MV-4-11 (cell line): Measurements from ENCODE around the gene PAPPA2.

ENCODE experiments used
- DNase-seq: peaks from one replicate; lab custom pipeline; 2025; lab: John Stamatoyannopoulos, UW

Gene PAPPA2

DNA sequence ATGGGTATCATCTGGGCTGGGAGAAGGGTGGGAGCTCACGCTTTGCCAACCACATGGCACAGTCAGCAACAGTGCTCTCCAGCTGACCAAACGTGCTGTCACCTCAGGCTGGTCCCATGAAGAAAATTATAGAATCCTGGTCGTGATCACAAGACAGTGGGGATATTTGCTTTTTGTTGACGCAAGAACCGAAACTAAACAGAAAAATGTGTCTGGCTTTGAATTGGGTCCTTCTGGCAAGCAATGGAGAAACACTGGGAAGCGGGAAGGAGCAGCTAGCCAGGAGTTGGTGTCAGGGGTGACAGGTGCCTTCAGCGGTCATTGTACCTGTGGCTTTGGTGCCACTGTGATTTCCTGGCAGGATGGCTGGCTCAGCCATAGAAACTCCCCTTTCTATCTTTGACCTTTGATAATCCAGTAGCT, 304.8 kb downstream of the PAPPA2 start:
- no peak for DNase-seq

DNA sequence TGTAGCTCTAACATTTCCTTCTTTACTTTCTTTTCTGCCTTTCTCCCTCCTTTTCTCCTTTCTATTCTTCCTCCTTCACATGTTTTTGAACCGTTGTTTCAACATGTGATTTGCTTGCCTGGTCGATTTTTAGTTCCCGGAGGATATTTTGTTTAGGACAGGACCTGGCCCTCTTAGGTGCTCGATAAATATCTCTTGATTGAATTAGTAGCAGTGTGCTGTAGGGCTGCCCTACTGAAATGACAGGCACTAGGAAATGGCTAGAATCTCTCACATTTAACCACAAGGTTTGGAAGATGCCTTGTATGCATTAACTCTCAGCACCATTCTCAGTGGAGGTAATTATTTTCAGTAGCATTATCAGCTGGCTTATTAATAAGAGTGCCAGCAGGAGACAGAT, 305.6 kb downstream of the PAPPA2 start:
- no peak for DNase-seq

DNA sequence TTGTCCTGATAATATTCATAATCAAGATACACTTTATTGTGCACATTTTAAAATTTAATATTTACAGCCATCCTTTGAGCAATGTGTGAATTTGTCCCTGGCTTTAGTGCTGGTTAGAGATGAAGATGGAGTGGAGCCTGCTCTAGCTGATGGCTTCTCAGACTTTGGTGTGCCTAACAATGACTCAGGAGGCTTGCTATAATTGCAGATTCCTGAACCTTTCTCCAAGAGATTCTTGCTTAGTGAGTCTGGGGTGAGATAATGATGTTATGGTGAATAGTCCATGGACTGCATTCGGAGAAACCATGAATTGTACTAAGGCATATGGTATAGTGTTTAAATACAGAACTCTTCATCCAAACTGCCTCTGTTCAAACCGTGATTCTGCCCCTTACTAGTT, 307.1 kb downstream of the PAPPA2 start:
- DNase-seq: no peak

DNA sequence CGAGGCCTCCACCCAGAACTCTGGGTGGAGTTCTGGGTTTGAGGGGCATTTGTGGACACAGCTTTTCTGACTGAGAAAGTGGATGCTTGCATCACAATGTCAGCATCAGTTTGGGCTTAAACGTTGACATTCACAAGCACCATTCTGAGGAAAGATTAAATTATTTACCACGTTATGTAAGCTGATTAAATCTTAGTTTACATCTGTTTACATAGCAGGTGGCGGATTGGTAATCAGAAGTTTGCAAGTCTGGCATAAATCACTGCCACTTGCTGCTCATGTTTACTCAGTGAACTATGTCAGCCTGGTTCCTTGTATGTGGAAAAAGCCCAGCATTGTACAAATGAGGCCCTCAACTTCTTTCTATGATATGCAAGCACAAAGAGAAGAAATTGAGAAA, 310.1 kb downstream of the PAPPA2 start:
- no peak for DNase-seq

DNA sequence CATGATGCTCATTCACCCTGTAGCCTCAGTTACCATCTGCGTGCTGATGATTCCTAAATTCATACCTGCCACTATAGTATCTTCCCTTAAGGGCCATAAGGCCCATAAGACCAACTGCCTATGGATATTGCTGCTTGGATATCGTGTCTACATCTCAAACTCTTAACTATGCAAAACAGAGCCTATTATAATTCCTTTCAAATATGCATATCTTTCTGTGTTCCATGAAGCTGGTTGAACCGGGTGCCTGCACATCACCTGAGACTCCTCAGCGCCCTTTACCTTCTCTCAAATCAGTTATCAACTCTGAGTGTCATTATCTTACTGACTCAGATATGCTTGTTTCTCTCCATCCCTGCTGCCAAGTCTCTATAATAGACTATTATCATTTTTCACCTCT, 311.2 kb downstream of the PAPPA2 start:
- DNase-seq: no peak

DNA sequence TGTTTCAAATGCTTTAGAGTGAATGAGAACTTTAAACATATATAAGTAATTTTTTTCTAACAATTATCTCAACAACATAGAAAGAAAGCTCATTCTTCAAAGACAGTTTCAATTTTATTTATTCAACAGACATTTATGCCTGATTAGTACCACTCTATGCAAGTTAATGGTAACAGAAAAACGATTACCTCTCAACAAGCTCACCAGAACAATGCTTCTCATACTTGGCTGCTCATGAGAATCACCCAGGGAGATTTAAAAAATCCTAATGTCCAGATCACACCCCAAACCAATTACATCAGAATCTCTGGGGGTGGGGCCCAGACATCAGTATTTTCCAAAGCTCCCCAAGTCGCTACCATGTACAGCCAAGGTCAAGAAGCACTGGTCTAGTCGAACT, 312.4 kb downstream of the PAPPA2 start:
- no peak for DNase-seq

DNA sequence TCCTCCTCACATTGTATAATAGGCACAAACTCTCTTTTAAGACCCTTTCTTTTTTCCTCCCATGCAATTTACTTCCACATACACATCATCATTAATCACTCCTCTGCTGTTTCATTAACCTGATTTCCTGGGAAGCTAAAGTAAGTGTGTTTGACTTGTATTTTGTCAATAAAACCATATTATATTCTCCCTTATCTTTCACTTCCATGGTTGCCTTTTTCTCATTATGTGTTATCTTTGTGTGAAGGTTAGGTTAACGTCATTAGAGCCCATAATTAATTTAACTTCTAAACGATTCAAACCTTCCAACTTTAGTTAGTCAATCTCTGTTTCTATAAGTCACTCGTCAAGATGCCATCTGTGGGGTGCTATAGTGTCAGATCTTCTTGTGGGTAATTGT, 313.0 kb downstream of the PAPPA2 start:
- no peak for DNase-seq

DNA sequence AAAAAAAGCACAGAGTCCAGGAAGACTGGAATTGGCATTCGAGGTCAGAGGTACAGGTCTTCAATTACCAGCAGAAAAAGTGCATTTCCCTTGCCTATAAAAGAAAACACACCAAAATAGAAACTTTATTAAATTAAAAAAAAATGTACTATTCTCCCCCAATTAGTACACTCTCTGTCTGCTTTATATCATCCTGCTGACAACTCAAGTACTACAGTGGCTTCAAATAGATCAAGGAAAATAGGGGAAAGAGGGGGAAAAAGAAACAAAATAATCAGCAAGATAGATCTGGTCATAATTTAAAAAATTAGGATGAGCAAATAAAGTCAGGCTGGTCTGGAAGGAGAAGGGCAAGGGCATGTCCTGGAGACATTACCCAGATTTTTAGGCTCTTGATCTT, 315.1 kb downstream of the PAPPA2 start:
- DNase-seq: no peak

DNA sequence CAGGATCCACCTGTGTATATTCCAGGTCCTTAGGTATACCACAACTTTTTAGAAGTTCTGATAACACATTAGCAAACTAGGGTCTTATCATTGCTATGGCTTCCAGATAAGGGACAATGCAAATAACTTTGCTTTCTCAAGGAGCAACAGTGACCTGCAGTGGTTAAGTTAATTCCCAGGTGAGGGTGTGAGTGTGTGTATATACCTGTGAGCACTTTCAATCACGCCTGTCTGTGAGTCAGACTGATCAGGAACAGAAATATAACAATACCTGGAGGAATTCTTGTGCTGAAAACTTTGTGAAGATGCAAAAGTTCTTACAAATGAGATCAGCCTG, 317.0 kb downstream of the PAPPA2 start:
- no peak for DNase-seq

DNA sequence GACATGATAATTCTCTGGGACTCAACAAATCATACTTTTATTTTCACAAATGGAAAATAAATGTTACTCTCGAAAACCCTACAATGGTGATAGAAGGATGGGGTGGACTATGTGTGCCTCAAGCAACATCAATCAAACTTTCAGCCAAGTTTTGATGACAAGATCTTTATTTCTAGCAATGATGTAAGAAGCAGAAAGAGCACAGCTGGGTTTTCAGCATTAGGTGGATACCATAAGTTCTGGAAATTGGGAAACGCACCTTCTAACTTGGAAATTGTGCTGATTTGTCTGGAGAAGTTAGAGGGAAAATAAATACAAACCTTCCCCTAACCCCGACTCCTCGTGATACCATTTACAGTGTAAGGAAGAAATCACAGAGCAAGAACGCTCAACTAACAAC, 320.3 kb downstream of the PAPPA2 start:
- no peak for DNase-seq

DNA sequence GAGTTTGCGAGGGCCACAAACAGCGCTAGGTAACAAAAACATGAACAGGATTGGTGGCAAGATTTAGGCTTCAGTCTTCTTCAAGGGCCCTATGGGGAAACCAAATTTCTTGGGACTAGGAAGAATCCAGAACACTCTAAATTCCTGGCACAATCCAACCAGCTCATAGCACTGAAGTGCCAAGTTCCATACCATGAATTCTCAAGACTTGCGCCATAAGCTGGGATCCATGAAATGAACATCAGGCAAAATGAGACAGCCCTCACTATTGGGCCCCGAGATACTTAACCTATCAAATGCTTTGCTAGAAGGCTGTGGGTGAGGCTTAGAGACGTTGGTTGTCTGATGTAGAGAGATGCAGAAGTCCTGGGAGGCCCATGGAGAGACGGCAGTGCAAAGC, 322.1 kb downstream of the PAPPA2 start:
- DNase-seq: no peak

DNA sequence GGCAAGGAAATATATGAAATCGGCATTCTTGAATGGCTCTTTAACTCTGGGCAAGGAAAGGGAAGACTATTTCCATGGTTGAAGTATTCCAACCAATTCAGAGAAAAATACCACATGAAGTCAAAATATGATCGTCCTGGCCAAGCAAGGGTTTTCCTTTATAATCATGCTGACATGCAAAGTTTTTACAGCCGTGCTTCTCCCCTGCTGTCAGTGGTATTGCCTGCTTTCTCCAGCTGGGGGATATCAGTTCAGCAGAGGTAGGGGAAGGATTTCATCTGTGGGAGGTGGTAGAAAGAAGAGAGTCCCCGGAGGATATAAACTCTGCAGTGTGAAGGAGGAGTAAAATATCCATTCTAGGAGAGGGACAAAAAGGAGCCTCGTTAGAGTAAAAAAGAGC, 322.8 kb downstream of the PAPPA2 start:
- DNase-seq: no peak

DNA sequence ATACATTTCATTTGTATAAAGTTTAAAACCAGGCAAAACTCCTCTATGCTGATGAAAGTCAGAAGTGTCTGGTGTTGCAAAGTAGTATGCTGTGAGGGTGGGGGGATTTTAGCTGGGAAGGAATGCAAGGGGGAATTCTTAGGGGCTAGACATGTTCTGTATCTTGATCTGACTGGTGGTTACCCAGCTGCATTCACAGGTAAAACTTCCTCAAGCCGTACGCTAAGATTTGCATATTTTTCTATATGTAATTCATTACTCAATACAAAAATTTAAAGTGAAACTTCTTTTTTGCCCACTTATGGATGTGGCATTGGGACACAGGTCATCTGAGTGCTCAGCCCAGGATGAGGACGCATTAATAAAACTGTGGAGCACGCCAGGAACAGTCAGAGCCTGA, 323.3 kb downstream of the PAPPA2 start:
- DNase-seq: no peak

DNA sequence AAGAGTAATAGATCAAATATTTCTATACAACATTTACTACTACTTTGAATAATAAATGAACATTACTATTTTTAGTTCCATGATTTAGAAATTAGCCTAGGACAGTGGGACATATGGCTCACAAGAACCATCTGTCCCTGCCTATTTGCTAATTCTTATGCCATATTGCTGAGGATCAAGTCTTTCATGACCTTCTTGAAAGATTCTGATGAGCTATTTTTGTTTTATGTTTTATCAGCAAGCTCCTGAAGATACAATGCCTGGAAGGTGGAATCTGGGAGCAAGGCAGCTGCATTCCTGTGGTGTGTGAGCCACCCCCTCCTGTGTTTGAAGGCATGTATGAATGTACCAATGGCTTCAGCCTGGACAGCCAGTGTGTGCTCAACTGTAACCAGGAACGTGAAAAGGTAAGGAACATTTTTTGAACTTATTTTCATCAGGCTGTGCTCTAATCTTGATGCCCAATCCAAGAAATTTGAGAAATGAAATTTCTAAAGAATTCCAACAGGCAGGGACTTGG, 326.7 kb downstream of the PAPPA2 start:
- no peak for DNase-seq

DNA sequence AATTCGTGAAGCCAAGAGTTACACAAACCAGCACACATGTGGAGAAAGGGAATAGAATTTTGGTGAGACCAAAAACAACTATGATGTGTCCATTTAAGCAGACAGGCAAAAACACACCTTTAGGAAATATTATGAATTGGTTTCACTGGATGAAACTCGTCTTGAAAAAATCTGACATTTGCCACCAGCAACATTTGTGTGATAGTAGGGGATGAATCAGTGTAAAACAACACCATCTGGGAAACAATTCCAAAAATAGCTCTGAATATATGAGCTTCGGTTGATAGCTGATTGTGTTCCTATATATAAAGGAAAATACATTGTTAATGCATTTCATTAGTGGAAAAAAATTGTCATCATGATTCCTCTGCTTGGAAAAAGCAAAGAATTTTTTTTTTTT, 327.8 kb downstream of the PAPPA2 start:
- no peak for DNase-seq

DNA sequence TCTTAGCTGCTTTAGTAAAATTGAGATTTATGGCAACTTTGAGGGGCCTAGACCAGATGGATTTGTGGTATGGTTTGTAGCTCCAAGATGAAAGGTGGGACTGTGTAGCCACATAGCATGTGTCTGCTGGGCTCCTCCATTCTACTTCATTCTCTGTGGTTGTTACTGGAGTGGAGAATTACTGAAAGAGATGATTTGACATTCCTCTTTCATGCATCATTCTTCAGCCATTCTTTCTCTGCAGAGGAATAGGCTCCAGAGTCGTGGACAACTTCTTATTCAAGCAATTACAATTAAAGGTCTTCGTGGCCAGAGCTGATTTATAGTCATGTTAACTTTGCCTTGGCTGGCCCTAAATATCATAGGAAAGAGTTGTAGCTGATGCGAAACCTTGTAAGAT, 328.9 kb downstream of the PAPPA2 start:
- DNase-seq: no peak

DNA sequence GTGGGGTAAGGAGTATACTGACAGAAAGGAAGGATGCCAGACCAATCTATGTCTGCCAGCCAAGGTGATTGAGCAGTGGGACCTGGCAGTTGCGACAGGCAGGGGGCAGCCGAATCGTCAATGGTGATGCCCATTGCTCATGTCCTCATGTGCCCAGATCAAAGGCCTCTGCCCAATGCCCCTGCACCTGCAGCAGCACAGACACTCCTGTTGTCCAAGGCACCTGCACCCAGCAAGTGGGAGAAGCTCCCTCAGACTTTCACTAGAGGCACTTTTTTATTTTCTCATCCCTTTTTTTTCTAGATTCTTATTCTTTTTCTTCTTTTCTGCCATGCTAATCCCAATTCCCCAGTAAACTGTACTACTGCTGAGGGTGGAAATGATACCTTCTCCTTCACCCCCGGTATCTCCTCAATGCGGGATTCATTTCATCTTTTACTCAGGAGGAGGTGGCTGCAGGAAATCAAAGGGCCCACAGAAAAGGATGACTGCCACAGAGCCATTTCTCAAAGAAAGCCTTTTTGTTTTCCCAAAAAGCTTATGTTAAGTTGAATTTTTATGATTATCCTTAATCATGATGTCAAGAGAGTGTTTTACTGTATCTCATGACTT, 332.0 kb downstream of the PAPPA2 start:
- DNase-seq: no peak

DNA sequence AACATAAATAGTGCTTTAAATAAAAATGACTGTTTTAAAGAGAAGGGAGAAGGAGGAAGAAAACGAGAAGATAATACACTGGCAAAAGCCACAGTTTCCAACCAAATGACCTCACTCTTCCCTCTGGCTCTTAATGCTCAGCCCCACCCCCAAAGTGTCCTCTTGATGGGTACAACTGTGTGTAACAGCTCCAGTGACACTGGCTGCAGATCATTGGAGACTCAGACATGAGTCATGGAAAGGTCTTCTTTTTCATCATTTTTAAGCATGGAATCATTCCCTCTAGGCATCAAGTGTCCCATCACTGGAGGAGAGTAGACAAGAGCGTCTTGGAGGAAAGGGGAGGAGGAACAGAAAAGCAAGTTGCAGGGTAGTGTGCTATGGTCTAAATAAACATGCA, 333.0 kb downstream of the PAPPA2 start:
- no peak for DNase-seq

DNA sequence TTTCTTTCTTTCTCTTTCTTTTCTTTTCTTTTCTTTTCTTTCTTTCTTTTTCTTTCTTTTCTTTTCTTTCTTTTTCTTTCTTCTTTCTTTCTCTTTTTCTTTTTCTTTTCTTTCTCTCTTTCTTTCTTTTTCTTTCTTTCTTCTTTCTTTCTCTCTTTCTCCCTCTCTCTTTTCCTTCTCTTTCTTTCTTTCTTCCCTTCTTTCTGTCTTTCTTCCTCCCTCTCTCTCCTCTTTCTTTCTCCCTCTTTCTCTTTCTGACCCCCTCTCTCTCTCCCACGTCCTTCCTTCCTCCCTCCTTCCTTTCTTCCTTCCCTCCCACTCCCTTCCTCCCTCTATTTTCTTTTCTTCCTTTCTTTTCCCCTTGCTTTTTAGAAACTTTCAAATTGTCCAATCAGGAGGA, 333.6 kb downstream of the PAPPA2 start:
- DNase-seq: no peak

DNA sequence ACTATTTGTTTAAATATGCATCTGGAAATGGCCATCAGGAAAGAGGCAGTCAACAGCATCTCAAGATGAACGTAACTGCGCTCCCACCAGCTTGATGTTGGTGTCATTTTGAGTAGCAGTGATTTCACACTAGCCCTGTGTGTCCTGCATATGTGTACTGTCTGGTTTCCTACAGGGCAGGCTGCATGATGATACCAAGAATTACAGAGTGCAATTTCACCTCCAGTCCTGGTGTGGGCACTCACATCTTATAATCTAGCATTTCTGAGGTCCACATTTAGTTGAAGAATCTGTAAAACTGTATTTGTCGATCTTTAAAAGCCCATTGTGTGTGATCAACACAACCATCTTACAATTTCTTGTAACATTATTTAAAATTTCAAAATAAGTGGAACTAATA, 336.4 kb downstream of the PAPPA2 start:
- no peak for DNase-seq

DNA sequence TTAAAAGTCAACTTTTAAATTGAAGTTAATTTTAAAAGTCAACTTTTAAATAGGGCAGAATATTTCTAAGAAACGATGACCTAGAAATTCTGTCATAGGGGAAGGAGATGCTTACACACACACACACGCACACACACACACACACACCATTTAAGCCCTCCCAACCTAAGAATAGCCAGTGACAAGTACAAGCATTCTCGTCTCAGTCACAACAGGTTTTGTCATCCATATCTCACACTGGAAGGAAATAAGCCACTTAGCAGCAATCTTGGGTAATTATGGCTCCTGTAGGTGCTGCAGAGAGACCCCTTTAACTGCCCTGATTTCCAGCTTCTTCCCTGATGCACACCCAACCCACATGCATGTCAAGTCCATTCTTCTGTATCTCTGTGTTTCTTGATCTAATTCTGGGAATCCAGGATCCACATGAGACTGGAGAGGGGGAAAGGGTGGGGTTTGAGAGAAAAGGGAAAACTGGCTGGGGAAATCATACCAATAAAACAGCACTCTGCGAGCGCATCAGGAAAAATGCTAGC, 338.1 kb downstream of the PAPPA2 start:
- no peak for DNase-seq

DNA sequence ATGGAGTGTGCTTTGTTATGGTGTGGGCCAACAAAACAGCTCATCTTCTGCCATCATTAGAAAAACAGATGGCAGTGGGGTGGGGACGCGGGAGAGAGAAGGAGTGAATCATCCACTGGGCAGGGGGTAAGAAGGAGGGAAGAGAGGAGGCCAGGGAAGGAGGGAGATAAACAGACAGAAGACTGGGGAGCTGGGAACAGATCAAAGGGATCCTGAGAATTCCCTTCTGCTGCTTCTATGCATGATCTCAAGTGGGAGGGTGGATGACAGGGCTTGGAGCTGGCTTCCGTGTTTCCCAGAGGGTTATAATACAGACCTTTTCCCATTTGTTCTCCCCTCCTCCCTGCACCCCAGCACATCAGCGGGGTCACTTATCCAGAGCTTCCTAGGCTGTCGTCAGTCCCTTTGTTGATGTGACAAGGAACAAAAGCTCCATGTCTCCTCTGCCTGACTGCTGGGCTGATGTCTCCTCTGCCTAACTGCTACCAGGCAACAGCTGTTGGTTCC, 338.6 kb downstream of the PAPPA2 start:
- no peak for DNase-seq

DNA sequence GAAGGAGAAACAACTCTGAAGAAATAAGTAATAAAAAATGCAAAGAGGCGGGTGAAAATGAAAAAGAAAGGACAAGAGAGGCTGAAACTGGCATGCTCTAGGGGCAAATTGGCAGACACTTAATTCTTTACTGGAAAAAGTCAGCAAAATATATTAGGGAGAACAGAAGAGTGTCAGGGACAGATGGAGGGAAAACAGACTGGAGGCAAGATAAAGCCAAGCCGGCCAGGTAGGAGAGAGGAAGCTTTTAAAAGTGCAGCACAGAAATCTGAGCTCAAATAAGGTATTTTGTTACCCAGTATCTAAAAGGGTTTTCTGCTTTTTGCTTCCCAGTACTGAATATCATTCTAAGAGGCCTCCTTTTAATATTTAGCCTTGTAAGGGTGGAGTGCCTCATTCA, 339.3 kb downstream of the PAPPA2 start:
- no peak for DNase-seq

DNA sequence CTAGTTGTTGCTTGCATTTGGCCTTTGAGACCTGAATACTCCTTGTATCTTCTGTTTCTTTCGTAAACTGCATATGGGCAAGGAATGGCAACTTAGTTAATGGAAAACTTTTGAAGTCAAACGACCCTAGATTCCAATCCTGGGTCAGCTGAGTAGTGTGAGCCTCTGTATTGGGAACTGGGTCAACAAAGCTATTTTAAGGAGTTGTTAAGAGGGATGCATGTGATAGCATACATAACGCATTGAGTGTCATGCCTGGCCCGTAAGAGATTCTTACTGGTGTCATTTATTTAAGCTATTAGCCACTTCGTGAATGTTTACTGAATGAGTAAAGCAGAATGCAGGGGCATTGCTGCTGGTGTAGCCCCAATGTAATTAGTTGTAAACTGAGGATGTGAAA, 340.1 kb downstream of the PAPPA2 start:
- no peak for DNase-seq
